ENCODE results near the gene MIX23. TPM values are rescaled to one million over a fixed set of nuclear protein-coding genes. Genes with fewer than 3 reads are reported as not detected.
A peak's percentile ranks its signal among the peaks of the same experiment; 100 is the strongest.

MIX23 gene
- polyA plus RNA-seq, 1 of the 3 experiments (the other 2 are of a cell fraction) = 11.2 TPM

DNA sequence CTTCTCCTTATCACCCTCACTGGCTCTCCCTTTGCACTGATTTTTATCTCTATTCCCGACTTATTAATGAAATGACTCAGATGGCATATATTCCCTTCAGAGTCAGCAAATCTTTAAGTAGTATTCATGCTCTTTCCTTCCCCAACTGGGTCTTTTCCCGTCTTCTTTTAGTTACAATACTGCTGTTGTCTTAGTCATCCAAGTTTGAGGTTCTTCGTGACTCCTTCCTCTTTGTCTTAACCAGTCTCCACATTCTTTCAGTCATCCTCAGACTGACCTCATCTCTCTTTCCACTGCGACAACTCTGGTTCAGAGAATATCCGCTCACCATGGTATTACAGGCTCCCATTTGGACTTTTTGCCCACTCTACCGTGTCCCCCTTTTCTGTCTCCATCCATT is 20.5 kb upstream of the MIX23 start:
- ChIA-PET CTCF (interaction anchor here (1.0 kb wide), 1 partner anchor 10 kb away, joined by 4 read pairs; no protein-coding TSS in a partner anchor), POLR2A (no interaction called here)
- Histone ChIP-seq H3K36me3 (replicated peaks in 1 of 2; ENCODE audit: control insufficient read depth in 1 of 2, insufficient read depth in 2 of 2, low read length in 1 of 2) (peaks cover 12 to 27% of the 10 kb centered on the region in 2 experiments), H4K20me1 (ENCODE audit: insufficient read depth) (no peaks in the 10 kb centered on the region), H3F3A (replicated peaks; ENCODE audit: insufficient read depth) (peaks cover 15% of the 10 kb centered on the region), H3K27ac (ENCODE audit: low read depth in 2 of 2, low read length in 1 of 2) (peak overlapping the region in 1 of 2 experiments; percentile 26; a peak in 2 of 4 replicates), H3K27me3 (ENCODE audit: insufficient read depth) (no peaks in the 10 kb centered on the region), H3K79me2 (ENCODE audit: insufficient read depth) (no peaks in the 10 kb centered on the region), H3K9me3 (no peaks in the 10 kb centered on the region), H3K9ac (no peak overlapping the region), H3K4me3 (ENCODE audit: low read depth in 2 of 2, low read length in 1 of 2) (no peak overlapping the region), H2AFZ (ENCODE audit: low read depth) (no peak overlapping the region), H3K9me2 (no peaks in the 10 kb centered on the region), H3K4me1 (ENCODE audit: control insufficient read depth in 1 of 2, insufficient read depth in 2 of 2, low read depth in 1 of 2, low read length in 1 of 2) (no peaks in the 10 kb centered on the region), H3K4me2 (no peak overlapping the region)
- no peak for DNase-seq
- WGBS (ENCODE audit: low lambda C conversion rate) = 60% methylated on average over 6 of the region's 6 CpGs
- TF ChIP-seq FOSL2 (IDR thresholded peaks at IDR 0.05; ENCODE audit: borderline replicate concordance, low read depth) (peak; percentile 32; the same call in 1 of the 2 replicates), GABPA (IDR thresholded peaks at IDR 0.05; ENCODE audit: low read depth) (no peak)

DNA sequence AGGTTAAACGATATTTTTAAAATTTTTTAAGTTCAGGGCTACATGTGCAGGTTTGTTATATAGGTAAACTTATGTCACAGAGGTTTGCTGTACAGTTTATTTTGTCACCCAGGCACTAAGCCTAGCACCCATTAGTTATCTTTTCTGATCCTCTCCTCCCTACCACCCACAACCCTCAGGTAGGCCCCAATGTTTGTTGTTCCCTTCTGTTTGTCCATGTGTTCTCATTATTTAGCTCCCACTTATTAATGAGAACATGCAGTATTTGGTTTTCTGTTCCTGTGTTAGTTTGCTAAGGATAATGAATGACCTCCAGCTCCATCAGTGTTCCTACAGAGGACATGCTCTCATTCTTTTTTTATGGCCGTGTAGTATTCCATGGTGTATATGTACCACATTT is 15.9 kb upstream of the MIX23 start:
- ChIA-PET POLR2A (no interaction called here), CTCF (no interaction called here)
- no peak for DNase-seq
- Histone ChIP-seq H3K27ac (ENCODE audit: low read depth in 2 of 2, low read length in 1 of 2) (no peak overlapping the region), H3F3A (replicated peaks; ENCODE audit: insufficient read depth) (peaks cover 15% of the 10 kb centered on the region), H3K36me3 (replicated peaks in 1 of 2; ENCODE audit: control insufficient read depth in 1 of 2, insufficient read depth in 2 of 2, low read length in 1 of 2) (peaks cover 0 to 3% of the 10 kb centered on the region in 2 experiments), H3K4me2 (no peak overlapping the region), H3K4me3 (ENCODE audit: low read depth in 2 of 2, low read length in 1 of 2) (no peak overlapping the region), H4K20me1 (ENCODE audit: insufficient read depth) (no peaks in the 10 kb centered on the region), H3K9me3 (no peaks in the 10 kb centered on the region), H3K27me3 (ENCODE audit: insufficient read depth) (no peaks in the 10 kb centered on the region), H3K9me2 (no peaks in the 10 kb centered on the region), H2AFZ (ENCODE audit: low read depth) (no peak overlapping the region), H3K9ac (no peak overlapping the region), H3K4me1 (ENCODE audit: control insufficient read depth in 1 of 2, insufficient read depth in 2 of 2, low read depth in 1 of 2, low read length in 1 of 2) (peaks cover 2 to 19% of the 10 kb centered on the region in 2 experiments; a peak in 3 of 4 replicates), H3K79me2 (ENCODE audit: insufficient read depth) (no peaks in the 10 kb centered on the region)
- no peak for TF ChIP-seq EP300 (IDR thresholded peaks at IDR 0.05; ENCODE audit: borderline replicate concordance in 1 of 2, low read depth in 1 of 2, low read length in 1 of 2)
- no peak for TF ChIP-seq USF2 (IDR thresholded peaks at IDR 0.05; ENCODE audit: borderline replicate concordance, low read depth, low read length)
- no peak for TF ChIP-seq SMC3 (IDR thresholded peaks at IDR 0.05; ENCODE audit: low read depth, low read length)
- no peak for TF ChIP-seq EZH2phosphoT487 (IDR thresholded peaks at IDR 0.05; ENCODE audit: borderline replicate concordance, low read depth)
- no peak for TF ChIP-seq NRF1 (IDR thresholded peaks at IDR 0.05; ENCODE audit: low read depth, low read length)
- TF ChIP-seq RCOR1 (IDR thresholded peaks at IDR 0.05; ENCODE audit: low read length) = no peak
- WGBS (ENCODE audit: low lambda C conversion rate) = 90% methylated on average over 2 of the region's 2 CpGs

DNA sequence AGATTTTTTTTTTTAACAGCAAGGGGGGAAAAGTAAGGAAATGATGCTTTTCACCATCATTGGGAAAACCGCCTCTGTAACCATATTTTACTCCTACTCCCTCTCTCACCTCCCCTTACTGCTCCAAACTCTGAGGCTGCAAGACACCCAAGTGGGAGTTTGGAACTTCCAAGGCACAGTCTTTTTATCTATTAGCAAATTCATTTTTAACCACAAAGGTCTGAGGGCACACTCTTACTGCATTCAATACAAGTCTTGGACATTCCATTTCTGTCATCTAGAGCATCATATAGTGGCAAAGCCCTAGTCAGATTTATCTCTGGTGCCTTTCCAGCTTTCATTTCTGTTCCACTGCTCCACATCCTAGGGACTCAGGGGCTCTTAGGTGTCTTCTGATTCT is 14.2 kb upstream of the MIX23 start:
- no peak overlapping the region for H3K9ac ChIP-seq
- H3K9me3 ChIP-seq = no peaks in the 10 kb centered on the region
- peaks cover 2 to 19% of the 10 kb centered on the region in 2 experiments; a peak in 3 of 4 replicates for H3K4me1 ChIP-seq (ENCODE audit: control insufficient read depth in 1 of 2, insufficient read depth in 2 of 2, low read depth in 1 of 2, low read length in 1 of 2)
- POLR2A ChIA-PET = no interaction called here
- H3K36me3 ChIP-seq (replicated peaks in 1 of 2; ENCODE audit: control insufficient read depth in 1 of 2, insufficient read depth in 2 of 2, low read length in 1 of 2) = no peaks in the 10 kb centered on the region
- 89% methylated on average over 1 of the region's 1 CpG for WGBS (ENCODE audit: low lambda C conversion rate)
- no peak for DNase-seq
- H3K27ac ChIP-seq (ENCODE audit: low read depth in 2 of 2, low read length in 1 of 2) = no peak overlapping the region
- H3K4me2 ChIP-seq = no peak overlapping the region
- H3K4me3 ChIP-seq (ENCODE audit: low read depth in 2 of 2, low read length in 1 of 2) = no peak overlapping the region
- no peaks in the 10 kb centered on the region for H3K79me2 ChIP-seq (ENCODE audit: insufficient read depth)
- CTCF ChIA-PET = no interaction called here
- no peaks in the 10 kb centered on the region for H4K20me1 ChIP-seq (ENCODE audit: insufficient read depth)
- H3K27me3 ChIP-seq (ENCODE audit: insufficient read depth) = no peaks in the 10 kb centered on the region
- H3F3A ChIP-seq (replicated peaks; ENCODE audit: insufficient read depth) = no peaks in the 10 kb centered on the region
- no peaks in the 10 kb centered on the region for H3K9me2 ChIP-seq
- no peak overlapping the region for H2AFZ ChIP-seq (ENCODE audit: low read depth)
- TF ChIP-seq NFIC (IDR thresholded peaks at IDR 0.05; ENCODE audit: borderline replicate concordance) = no peak
- no peak for TF ChIP-seq EP300 (IDR thresholded peaks at IDR 0.05; ENCODE audit: borderline replicate concordance in 1 of 2, low read depth in 1 of 2, low read length in 1 of 2)
- TF ChIP-seq FOXJ3 (CRISPR knock-in tag; IDR thresholded peaks at IDR 0.05) = no peak
- no peak for TF ChIP-seq YY1 (IDR thresholded peaks at IDR 0.05; ENCODE audit: low read depth)
- TF ChIP-seq NRF1 (IDR thresholded peaks at IDR 0.05; ENCODE audit: low read depth, low read length) = no peak
- TF ChIP-seq, protein P1, sequence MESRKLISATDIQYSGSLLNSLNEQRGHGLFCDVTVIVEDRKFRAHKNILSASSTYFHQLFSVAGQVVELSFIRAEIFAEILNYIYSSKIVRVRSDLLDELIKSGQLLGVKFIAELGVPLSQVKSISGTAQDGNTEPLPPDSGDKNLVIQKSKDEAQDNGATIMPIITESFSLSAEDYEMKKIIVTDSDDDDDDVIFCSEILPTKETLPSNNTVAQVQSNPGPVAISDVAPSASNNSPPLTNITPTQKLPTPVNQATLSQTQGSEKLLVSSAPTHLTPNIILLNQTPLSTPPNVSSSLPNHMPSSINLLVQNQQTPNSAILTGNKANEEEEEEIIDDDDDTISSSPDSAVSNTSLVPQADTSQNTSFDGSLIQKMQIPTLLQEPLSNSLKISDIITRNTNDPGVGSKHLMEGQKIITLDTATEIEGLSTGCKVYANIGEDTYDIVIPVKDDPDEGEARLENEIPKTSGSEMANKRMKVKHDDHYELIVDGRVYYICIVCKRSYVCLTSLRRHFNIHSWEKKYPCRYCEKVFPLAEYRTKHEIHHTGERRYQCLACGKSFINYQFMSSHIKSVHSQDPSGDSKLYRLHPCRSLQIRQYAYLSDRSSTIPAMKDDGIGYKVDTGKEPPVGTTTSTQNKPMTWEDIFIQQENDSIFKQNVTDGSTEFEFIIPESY (IDR thresholded peaks at IDR 0.05; ENCODE audit: borderline replicate concordance, low read depth) = no peak
- TF ChIP-seq GABPA (IDR thresholded peaks at IDR 0.05; ENCODE audit: low read depth) = no peak
- TF ChIP-seq, protein P2, sequence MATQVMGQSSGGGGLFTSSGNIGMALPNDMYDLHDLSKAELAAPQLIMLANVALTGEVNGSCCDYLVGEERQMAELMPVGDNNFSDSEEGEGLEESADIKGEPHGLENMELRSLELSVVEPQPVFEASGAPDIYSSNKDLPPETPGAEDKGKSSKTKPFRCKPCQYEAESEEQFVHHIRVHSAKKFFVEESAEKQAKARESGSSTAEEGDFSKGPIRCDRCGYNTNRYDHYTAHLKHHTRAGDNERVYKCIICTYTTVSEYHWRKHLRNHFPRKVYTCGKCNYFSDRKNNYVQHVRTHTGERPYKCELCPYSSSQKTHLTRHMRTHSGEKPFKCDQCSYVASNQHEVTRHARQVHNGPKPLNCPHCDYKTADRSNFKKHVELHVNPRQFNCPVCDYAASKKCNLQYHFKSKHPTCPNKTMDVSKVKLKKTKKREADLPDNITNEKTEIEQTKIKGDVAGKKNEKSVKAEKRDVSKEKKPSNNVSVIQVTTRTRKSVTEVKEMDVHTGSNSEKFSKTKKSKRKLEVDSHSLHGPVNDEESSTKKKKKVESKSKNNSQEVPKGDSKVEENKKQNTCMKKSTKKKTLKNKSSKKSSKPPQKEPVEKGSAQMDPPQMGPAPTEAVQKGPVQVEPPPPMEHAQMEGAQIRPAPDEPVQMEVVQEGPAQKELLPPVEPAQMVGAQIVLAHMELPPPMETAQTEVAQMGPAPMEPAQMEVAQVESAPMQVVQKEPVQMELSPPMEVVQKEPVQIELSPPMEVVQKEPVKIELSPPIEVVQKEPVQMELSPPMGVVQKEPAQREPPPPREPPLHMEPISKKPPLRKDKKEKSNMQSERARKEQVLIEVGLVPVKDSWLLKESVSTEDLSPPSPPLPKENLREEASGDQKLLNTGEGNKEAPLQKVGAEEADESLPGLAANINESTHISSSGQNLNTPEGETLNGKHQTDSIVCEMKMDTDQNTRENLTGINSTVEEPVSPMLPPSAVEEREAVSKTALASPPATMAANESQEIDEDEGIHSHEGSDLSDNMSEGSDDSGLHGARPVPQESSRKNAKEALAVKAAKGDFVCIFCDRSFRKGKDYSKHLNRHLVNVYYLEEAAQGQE (IDR thresholded peaks at IDR 0.05; ENCODE audit: low read depth, low read length) = no peak
- TF ChIP-seq, protein P3, sequence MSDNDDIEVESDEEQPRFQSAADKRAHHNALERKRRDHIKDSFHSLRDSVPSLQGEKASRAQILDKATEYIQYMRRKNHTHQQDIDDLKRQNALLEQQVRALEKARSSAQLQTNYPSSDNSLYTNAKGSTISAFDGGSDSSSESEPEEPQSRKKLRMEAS (IDR thresholded peaks at IDR 0.05; ENCODE audit: low read depth) = no peak
- no peak for TF ChIP-seq RCOR1 (IDR thresholded peaks at IDR 0.05; ENCODE audit: low read length)

Measured in SK-N-SH (cell line).